VCaP (cell line): ENCODE results near the gene MAP3K2.

Experiments
- H3K27ac ChIP-seq: fragments of 450-650 bp; 2 replicates; pipeline ENCODE4 v1.5.1; 2017
- CTCF ChIP-seq: fragments of 450-650 bp; conservative IDR thresholded peaks from 2 replicates; pipeline ENCODE4 v1.5.1; 2017; ENCODE audit warnings: mild to moderate bottlenecking, moderate library complexity

Gene MAP3K2

GRCh38 chr2:127387655-127388422 lies at the start of gene MAP3K2:
MAP3K2 (minus strand) TSS chr2:127387975; CDS start chr2:127343129, 44,846 bp downstream.
- H3K27ac ChIP-seq = peak within 1 kb of the TSS; percentile 99
- TF ChIP-seq CTCF = no peak

GRCh38 chr2:127437056-127437455 lies 49.3 kb upstream of the MAP3K2 start:
- no peak overlapping the region for H3K27ac ChIP-seq
- no peak for TF ChIP-seq CTCF

GRCh38 chr2:127434515-127434914 lies 46.7 kb upstream of the MAP3K2 start:
- H3K27ac ChIP-seq = no peak overlapping the region
- no peak for TF ChIP-seq CTCF

GRCh38 chr2:127431408-127432023 lies 43.7 kb upstream of the MAP3K2 start:
- no peak for TF ChIP-seq CTCF
- H3K27ac ChIP-seq = no peak overlapping the region

- H3K27ac ChIP-seq = no peak overlapping the region
- TF ChIP-seq CTCF = no peak
These were observed 42.2 kb upstream of the MAP3K2 start for GRCh38 chr2:127429844-127430425.

- H3K27ac ChIP-seq = no peak overlapping the region
- TF ChIP-seq CTCF = no peak
These were observed 41.5 kb upstream of the MAP3K2 start for GRCh38 chr2:127429291-127429690.

- no peak overlapping the region for H3K27ac ChIP-seq
- TF ChIP-seq CTCF = no peak
These were observed 41.0 kb upstream of the MAP3K2 start for GRCh38 chr2:127428815-127429109.
